Measurements from ENCODE around the gene NTS. TPM values are rescaled to one million over a fixed set of nuclear protein-coding genes. Genes with fewer than 3 reads are reported as not detected.

NTS gene
- total RNA-seq, 2 experiments from 2014 or later, result not detected

- Mint-ChIP-seq H3K4me1 (no peaks in the 10 kb centered on the region), H3K9me3 (ENCODE audit: low read depth) (no peaks in the 10 kb centered on the region), H3K27me3 (no peaks in the 10 kb centered on the region), H3K4me3 (no peak overlapping the region), H3K36me3 (no peaks in the 10 kb centered on the region), H3K27ac (no peak overlapping the region)
- CTCF ChIA-PET, result no interaction called here
- ATAC-seq (no peak), DNase-seq (no peak)
These were observed 8.2 kb upstream of the NTS start for GRCh38 chr12:85865890-85866289.

- DNase-seq, result no peak
- Mint-ChIP-seq H3K4me3 (no peak overlapping the region), H3K36me3 (no peaks in the 10 kb centered on the region), H3K9me3 (ENCODE audit: low read depth) (no peaks in the 10 kb centered on the region), H3K27ac (no peak overlapping the region), H3K27me3 (no peaks in the 10 kb centered on the region), H3K4me1 (no peaks in the 10 kb centered on the region)
- ATAC-seq, result no peak
- CTCF ChIA-PET, result interaction anchor here (0.7 to 1.9 kb wide), 7 partner anchors 9 to 790 kb away, joined by 3 to 10 read pairs (median 5); no protein-coding TSS in a partner anchor
These were observed 6.9 kb upstream of the NTS start for GRCh38 chr12:85866986-85867776.

GRCh38 chr12:85872497-85873091 lies 1.5 kb upstream of the NTS start:
- Mint-ChIP-seq H3K27ac (no peak overlapping the region), H3K36me3 (no peaks in the 10 kb centered on the region)
- ATAC-seq, result peak; percentile 45

GRCh38 chr12:85877459-85877858 lies 3.4 kb downstream of the NTS start:
- ATAC-seq, result no peak
- Mint-ChIP-seq H3K4me3 (no peak overlapping the region), H3K27me3 (no peaks in the 10 kb centered on the region), H3K27ac (no peak overlapping the region), H3K36me3 (no peaks in the 10 kb centered on the region), H3K4me1 (no peaks in the 10 kb centered on the region), H3K9me3 (ENCODE audit: low read depth) (no peaks in the 10 kb centered on the region)
- CTCF ChIA-PET, result no interaction called here
- no peak for DNase-seq

More at GRCh38 chr12:85872497-85873091, 1.5 kb upstream of the NTS start:
- Mint-ChIP-seq H3K4me1 (no peaks in the 10 kb centered on the region), H3K4me3 (no peak overlapping the region), H3K27me3 (no peaks in the 10 kb centered on the region), H3K9me3 (ENCODE audit: low read depth) (no peaks in the 10 kb centered on the region)
- CTCF ChIA-PET, result interaction anchor here (1.0 to 1.4 kb wide), 2 partner anchors 10 to 407 kb away, joined by 3 to 4 read pairs; no protein-coding TSS in a partner anchor
- DNase-seq, result no peak

GRCh38 chr12:85883763-85884162 lies 9.7 kb downstream of the NTS start:
- Mint-ChIP-seq H3K27ac (no peak overlapping the region), H3K27me3 (no peaks in the 10 kb centered on the region), H3K4me3 (no peak overlapping the region), H3K36me3 (no peaks in the 10 kb centered on the region), H3K4me1 (no peaks in the 10 kb centered on the region), H3K9me3 (ENCODE audit: low read depth) (no peaks in the 10 kb centered on the region)
- ATAC-seq, result no peak
- no peak for DNase-seq
- CTCF ChIA-PET, result interaction anchor here (0.6 kb wide), 1 partner anchor 246 kb away, joined by 3 read pairs; no protein-coding TSS in a partner anchor

- no peak overlapping the region for H3K4me3 Mint-ChIP-seq
- H3K9me3 Mint-ChIP-seq (ENCODE audit: low read depth), result peaks cover 3% of the 10 kb centered on the region
- no peaks in the 10 kb centered on the region for H3K4me1 Mint-ChIP-seq
- H3K27ac Mint-ChIP-seq, result no peak overlapping the region
- DNase-seq, result no peak
- H3K36me3 Mint-ChIP-seq, result no peaks in the 10 kb centered on the region
- CTCF ChIA-PET, result no interaction called here
- no peak for ATAC-seq
- H3K27me3 Mint-ChIP-seq, result no peaks in the 10 kb centered on the region
These were observed 20.6 kb downstream of the NTS start for GRCh38 chr12:85894653-85895052.

GRCh38 chr12:85920324-85920947 lies 46.3 kb downstream of the NTS start:
- no peak overlapping the region for H3K4me3 Mint-ChIP-seq
- DNase-seq (no peak), ATAC-seq (no peak)
- no peaks in the 10 kb centered on the region for H3K4me1 Mint-ChIP-seq
- CTCF ChIA-PET, result interaction anchor here (1.2 kb wide), 1 partner anchor 53 kb away, joined by 3 read pairs; no protein-coding TSS in a partner anchor
- H3K27me3 Mint-ChIP-seq, result no peaks in the 10 kb centered on the region
- H3K27ac Mint-ChIP-seq, result no peak overlapping the region
- no peaks in the 10 kb centered on the region for H3K36me3 Mint-ChIP-seq
- no peaks in the 10 kb centered on the region for H3K9me3 Mint-ChIP-seq (ENCODE audit: low read depth)

GRCh38 chr12:85923767-85924331 lies 49.8 kb downstream of the NTS start:
- DNase-seq (no peak), ATAC-seq (no peak)
- no peak overlapping the region for H3K4me3 Mint-ChIP-seq
- H3K27ac Mint-ChIP-seq, result no peak overlapping the region
- no peaks in the 10 kb centered on the region for H3K27me3 Mint-ChIP-seq
- no peaks in the 10 kb centered on the region for H3K4me1 Mint-ChIP-seq
- no peaks in the 10 kb centered on the region for H3K36me3 Mint-ChIP-seq
- no peaks in the 10 kb centered on the region for H3K9me3 Mint-ChIP-seq (ENCODE audit: low read depth)
- CTCF ChIA-PET, result no interaction called here

- Mint-ChIP-seq H3K36me3 (no peaks in the 10 kb centered on the region), H3K9me3 (ENCODE audit: low read depth) (no peaks in the 10 kb centered on the region), H3K4me1 (no peaks in the 10 kb centered on the region), H3K4me3 (no peak overlapping the region), H3K27ac (no peak overlapping the region), H3K27me3 (no peaks in the 10 kb centered on the region)
- CTCF ChIA-PET, result no interaction called here
- DNase-seq (no peak), ATAC-seq (no peak)
These were observed 53.1 kb downstream of the NTS start for GRCh38 chr12:85927166-85927565.

Other genes starting within 250 kb of the NTS start
- gene RASSF9, start 37.9 kb upstream of the NTS start, total RNA-seq, result not detected